GM23338 (cell line): ENCODE measurements around the gene SBK1. TPM values are rescaled to one million over a fixed set of nuclear protein-coding genes. Genes with fewer than 3 reads are reported as not detected.
A peak's percentile ranks its signal among the peaks of the same experiment; 100 is the strongest.

Experiments used
- ATAC-seq: fragments of 200-7000 bp; cut with Tn5 transposase; 3 replicates; pipeline ENCODE4 v1.9.1; 2020
- DNase-seq: peaks from one replicate; pipeline ENCODE4 v3.0.0-alpha.2; 2015; ENCODE audit warnings: low spot score
- H2AFZ ChIP-seq: fragments of 200-600 bp; sonication (generic); 2 replicates; pipeline ENCODE4 v1.8.0; 2016; ENCODE audit warnings: antibody characterized with exemption, mild to moderate bottlenecking, moderate library complexity
- H3F3A ChIP-seq: fragments of 200-600 bp; sonication (generic); replicated peaks from 2 replicates; pipeline ENCODE4 v1.8.0; 2017; ENCODE audit warnings: antibody characterized with exemption, mixed run types, low read depth
- H3K27ac ChIP-seq: fragments of 200-600 bp; sonication (generic); 2 replicates; pipeline ENCODE4 v1.6.1; 2016; ENCODE audit warnings: low read depth
- H3K27me3 ChIP-seq: fragments of 200-600 bp; sonication (generic); 2 replicates; pipeline ENCODE4 v1.8.0; 2016; ENCODE audit warnings: mild to moderate bottlenecking, mixed run types, moderate library complexity; ENCODE audit not compliant: insufficient read depth
- H3K36me3 ChIP-seq: fragments of 200-600 bp; sonication (generic); 2 replicates; pipeline ENCODE4 v1.8.0; 2016; ENCODE audit warnings: mild to moderate bottlenecking; ENCODE audit not compliant: insufficient read depth
- H3K4me1 ChIP-seq: fragments of 200-600 bp; sonication (generic); 2 replicates; pipeline ENCODE4 v1.8.0; 2016; ENCODE audit warnings: mild to moderate bottlenecking, moderate library complexity; ENCODE audit not compliant: insufficient read depth
- H3K4me2 ChIP-seq: fragments of 200-600 bp; sonication (generic); 2 replicates; pipeline ENCODE4 v1.7.1; 2017; ENCODE audit warnings: mixed run types
- H3K4me3 ChIP-seq: fragments of 200-600 bp; sonication (generic); 2 replicates; pipeline ENCODE4 v1.6.1; 2016; ENCODE audit warnings: mixed run types
- H3K79me2 ChIP-seq: fragments of 200-600 bp; sonication (generic); replicated peaks from 2 replicates; pipeline ENCODE4 v1.8.0; 2017; ENCODE audit warnings: mild to moderate bottlenecking; ENCODE audit not compliant: insufficient read depth
- H3K9me2 ChIP-seq: fragments of 200-600 bp; sonication (generic); 2 replicates; pipeline ENCODE4 v1.8.0; 2017; ENCODE audit not compliant: insufficient read depth
- H4K20me1 ChIP-seq: fragments of 200-600 bp; sonication (generic); replicated peaks from 2 replicates; pipeline ENCODE4 v1.8.0; 2017; ENCODE audit warnings: mild to moderate bottlenecking; ENCODE audit not compliant: insufficient read depth
- H3K27ac Mint-ChIP-seq: 2 replicates; pipeline ENCODE4 v1.8.0; 2020; ENCODE audit warnings: inconsistent platforms, mild to moderate bottlenecking, moderate library complexity, mixed read lengths
- H3K27me3 Mint-ChIP-seq: 3 replicates; pipeline ENCODE4 v1.8.0; 2022; ENCODE audit warnings: low read depth, mild to moderate bottlenecking, moderate library complexity, mixed read lengths, inconsistent platforms; ENCODE audit not compliant: insufficient read depth, poor library complexity
- H3K36me3 Mint-ChIP-seq: 3 replicates; pipeline ENCODE4 v1.8.0; 2021; ENCODE audit warnings: low read depth, mild to moderate bottlenecking, inconsistent platforms, moderate library complexity, mixed read lengths
- H3K4me1 Mint-ChIP-seq: 3 replicates; pipeline ENCODE4 v1.8.0; 2020; ENCODE audit warnings: mild to moderate bottlenecking, inconsistent platforms, mixed read lengths
- H3K4me3 Mint-ChIP-seq: 3 replicates; pipeline ENCODE4 v1.8.0; 2021; ENCODE audit warnings: moderate library complexity, mild to moderate bottlenecking, inconsistent platforms, mixed read lengths
- H3K9me3 Mint-ChIP-seq: 3 replicates; pipeline ENCODE4 v1.8.0; 2020; ENCODE audit warnings: moderate library complexity, mild to moderate bottlenecking, inconsistent platforms, mixed read lengths
- CREB1 ChIP-seq: fragments of 250-450 bp; sonication (Bioruptor Pico); IDR thresholded peaks from 2 replicates; pipeline ENCODE4 v1.5.0; 2020; ENCODE audit warnings: low read depth, mild to moderate bottlenecking, moderate library complexity
- CTCF ChIP-seq, 2 experiments: fragments of 200-600 bp in 1 of 2; sonication (generic) in 1 of 2; conservative IDR thresholded peaks; 2 replicates each; pipeline versions ENCODE4 v1.5.1 to v1.6.1; 2016 to 2017; ENCODE audit warnings: antibody characterized with exemption in 2 of 2, low read depth in 2 of 2, mild to moderate bottlenecking in 2 of 2, moderate library complexity in 1 of 2
- ETS1 ChIP-seq: IDR thresholded peaks from 2 replicates; pipeline ENCODE4 v1.6.1; 2016; ENCODE audit warnings: antibody characterized with exemption
- EZH2 ChIP-seq: fragments of 200-600 bp; sonication (generic); IDR thresholded peaks from one replicate; pipeline ENCODE4 v1.8.0; 2017; ENCODE audit warnings: antibody characterized with exemption, mild to moderate bottlenecking, low read depth; ENCODE audit not compliant: unreplicated experiment
- EZH2phosphoT487 ChIP-seq: fragments of 200-600 bp; sonication (generic); IDR thresholded peaks from one replicate; pipeline ENCODE4 v1.8.1; 2018; ENCODE audit warnings: antibody characterized with exemption; ENCODE audit not compliant: unreplicated experiment
- JUNB ChIP-seq: IDR thresholded peaks from one replicate; pipeline ENCODE4 v1.6.1; 2016; ENCODE audit warnings: antibody characterized with exemption; ENCODE audit not compliant: unreplicated experiment
- NANOG ChIP-seq: IDR thresholded peaks from 2 replicates; pipeline ENCODE4 v1.6.1; 2016; ENCODE audit warnings: antibody characterized with exemption, borderline replicate concordance
- STAT1 ChIP-seq: IDR thresholded peaks from one replicate; pipeline ENCODE4 v1.6.1; 2016; ENCODE audit warnings: antibody characterized with exemption; ENCODE audit not compliant: unreplicated experiment
- ZNF331 ChIP-seq: fragments of 250-450 bp; sonication (Bioruptor Pico); IDR thresholded peaks from 2 replicates; pipeline ENCODE4 v1.5.0; 2020; ENCODE audit warnings: low read depth, mild to moderate bottlenecking, moderate library complexity
- ZNF462 ChIP-seq: fragments of 250-450 bp; sonication (Bioruptor Pico); IDR thresholded peaks from 2 replicates; pipeline ENCODE4 v1.5.0; 2020; ENCODE audit warnings: mild to moderate bottlenecking, moderate library complexity
- polyA plus RNA-seq: library from polyadenylated mRNA; unstranded; fragments of >200 nt; fragmentation: Nextera tagmentation; extraction: Ambion mirVana; gene quantifications from 2 replicates; pipeline ENCODE4 v1.2.1, GENCODE V29; 2016
- total RNA-seq: library from RNA; depleted of rRNA; stranded (reverse); fragments of >200 nt; shearing (Covaris generic); gene quantifications from 2 replicates; pipeline ENCODE4 v1.2.3, GENCODE V29; 2014

SBK1 gene
- total and polyA plus RNA-seq, 2 experiments from 2014 or later: 23.9 to 68.1 TPM

GRCh38 chr16:28283798-28284577 lies 8.3 kb upstream of the SBK1 start:
- peaks cover 12% of the 10 kb centered on the region for H3K36me3 Mint-ChIP-seq
- no peak overlapping the region for H3K4me3 Mint-ChIP-seq
- no peak for TF ChIP-seq CREB1 (CRISPR knock-in tag)
- peak in 1 of 2 experiments; percentile 14; a peak in 1 of 4 replicates for TF ChIP-seq CTCF (conservative IDR thresholded peaks at IDR 0.05; ENCODE audit: low read depth in 2 of 2)
- Histone ChIP-seq H3F3A (peaks cover 14% of the 10 kb centered on the region; the same call in 1 of the 2 replicates), H3K27me3 (no peaks in the 10 kb centered on the region), H4K20me1 (no peaks in the 10 kb centered on the region; the same call in none of the 2 replicates), H3K27ac (no peak overlapping the region), H3K9me2 (no peaks in the 10 kb centered on the region), H3K4me2 (no peak overlapping the region), H3K79me2 (peaks cover 4% of the 10 kb centered on the region; the same call in 1 of the 2 replicates), H3K36me3 (no peaks in the 10 kb centered on the region), H3K4me3 (no peak overlapping the region), H2AFZ (no peak overlapping the region), H3K4me1 (peaks cover 4% of the 10 kb centered on the region)
- DNase-seq (peak; percentile 48), ATAC-seq (peak; percentile 69)
- peaks cover 8% of the 10 kb centered on the region for H3K27me3 Mint-ChIP-seq
- peaks cover 7% of the 10 kb centered on the region for H3K4me1 Mint-ChIP-seq
- H3K9me3 Mint-ChIP-seq: no peaks in the 10 kb centered on the region
- H3K27ac Mint-ChIP-seq: no peak overlapping the region

- peaks cover 11% of the 10 kb centered on the region for H3K27me3 Mint-ChIP-seq
- ATAC-seq: no peak
- no peak for TF ChIP-seq EZH2phosphoT487
- no peak for TF ChIP-seq NANOG
- TF ChIP-seq JUNB: no peak
- TF ChIP-seq ETS1: no peak
- TF ChIP-seq ZNF462: no peak
- TF ChIP-seq EZH2: no peak
- TF ChIP-seq ZNF331 (CRISPR knock-in tag): no peak
- TF ChIP-seq STAT1: no peak
Observed at GRCh38 chr16:28285649-28286048, 6.7 kb upstream of the SBK1 start.

More at GRCh38 chr16:28285649-28286048, 6.7 kb upstream of the SBK1 start:
- no peak overlapping the region for H3K27ac ChIP-seq
- no peaks in the 10 kb centered on the region for H3K9me2 ChIP-seq
- H3K27me3 ChIP-seq: no peaks in the 10 kb centered on the region
- DNase-seq: no peak
- Mint-ChIP-seq H3K4me1 (peaks cover 17% of the 10 kb centered on the region), H3K27ac (no peak overlapping the region), H3K9me3 (no peaks in the 10 kb centered on the region), H3K4me3 (no peak overlapping the region), H3K36me3 (peaks cover 19% of the 10 kb centered on the region)
- H2AFZ ChIP-seq: no peak overlapping the region
- no peaks in the 10 kb centered on the region; the same call in 1 of the 2 replicates for H3K36me3 ChIP-seq
- peaks cover 13% of the 10 kb centered on the region for H3K4me1 ChIP-seq
- H3K4me2 ChIP-seq: no peak overlapping the region
- H3K79me2 ChIP-seq: peaks cover 18% of the 10 kb centered on the region
- no peaks in the 10 kb centered on the region; the same call in none of the 2 replicates for H4K20me1 ChIP-seq
- no peak overlapping the region for H3K4me3 ChIP-seq
- peaks cover 14% of the 10 kb centered on the region; the same call in 1 of the 2 replicates for H3F3A ChIP-seq
